MM.1S (cell line): ENCODE data around the gene SMYD1.

Source experiments
- CTCF ChIP-seq: fragments of 300-600 bp; sonication (generic); IDR thresholded peaks from 2 replicates; pipeline ENCODE4 v1.5.1; 2016; ENCODE audit warnings: antibody characterized with exemption, low read length, mixed read lengths
- EZH2 ChIP-seq: fragments of 300-600 bp; sonication (generic); optimal IDR thresholded peaks from 2 replicates; pipeline ENCODE3; 2017; ENCODE audit warnings: low read depth, mild to moderate bottlenecking, antibody characterized with exemption, low read length, mixed read lengths

- TF ChIP-seq EZH2 (no peak), CTCF (no peak)
Observed at GRCh38 chr2:88113069-88113468, 45.4 kb downstream of the SMYD1 start.
